Mesendoderm (in vitro differentiated cells): ENCODE data around the gene FASTK.

Experiments used
- DNase-seq: peaks from one replicate; pipeline ENCODE4 v3.0.0; 2013
- H2AK5ac ChIP-seq: 2 replicates; pipeline ENCODE4 v1.6.1; 2013; ENCODE audit warnings: low read length, inconsistent platforms
- H2BK120ac ChIP-seq: 2 replicates; pipeline ENCODE4 v1.6.1; 2013; ENCODE audit warnings: low read depth, mild to moderate bottlenecking, low read length, moderate library complexity, mixed read lengths
- H2BK15ac ChIP-seq: replicated peaks from 2 replicates; pipeline ENCODE4 v1.6.1; 2013; ENCODE audit warnings: low read depth, mild to moderate bottlenecking, moderate library complexity
- H2BK5ac ChIP-seq: 2 replicates; pipeline ENCODE4 v1.6.1; 2013; ENCODE audit warnings: low read length, inconsistent platforms
- H3K18ac ChIP-seq: 2 replicates; pipeline ENCODE4 v1.6.1; 2013; ENCODE audit warnings: mild to moderate bottlenecking, low read length, mixed read lengths
- H3K23ac ChIP-seq: one replicate; pipeline ENCODE4 v1.6.1; 2013; ENCODE audit warnings: low read length
- H3K27ac ChIP-seq: 2 replicates; pipeline ENCODE4 v1.5.1; 2013; ENCODE audit warnings: low read depth, mild to moderate bottlenecking, inconsistent platforms, low read length, moderate library complexity
- H3K27me3 ChIP-seq: 2 replicates; pipeline ENCODE4 v1.6.1; 2013; ENCODE audit warnings: low read length, control low read depth, mild to moderate bottlenecking, inconsistent platforms; ENCODE audit not compliant: insufficient read depth, poor library complexity
- H3K36me3 ChIP-seq: 2 replicates; pipeline ENCODE4 v1.6.1; 2013; ENCODE audit warnings: low read length, inconsistent platforms; ENCODE audit not compliant: control insufficient read depth, insufficient read depth
- H3K4ac ChIP-seq: one replicate; pipeline ENCODE4 v1.6.1; 2013; ENCODE audit warnings: low read depth, mild to moderate bottlenecking, low read length, moderate library complexity
- H3K4me1 ChIP-seq: 2 replicates; pipeline ENCODE4 v1.6.1; 2013; ENCODE audit warnings: low read depth, low read length, inconsistent platforms; ENCODE audit not compliant: control insufficient read depth
- H3K4me2 ChIP-seq: 2 replicates; pipeline ENCODE4 v1.6.1; 2013; ENCODE audit warnings: low read length
- H3K4me3 ChIP-seq: 2 replicates; pipeline ENCODE4 v1.5.1; 2013; ENCODE audit warnings: mild to moderate bottlenecking, low read length
- H3K56ac ChIP-seq: one replicate; pipeline ENCODE4 v1.6.1; 2013; ENCODE audit warnings: low read length
- H3K79me1 ChIP-seq: 2 replicates; pipeline ENCODE4 v1.6.1; 2013; ENCODE audit warnings: low read length, inconsistent platforms
- H3K79me2 ChIP-seq: 2 replicates; pipeline ENCODE4 v1.6.1; 2013; ENCODE audit warnings: mild to moderate bottlenecking, low read length; ENCODE audit not compliant: control insufficient read depth, insufficient read depth
- H3K9ac ChIP-seq: 2 replicates; pipeline ENCODE4 v1.6.1; 2013; ENCODE audit warnings: low read length, inconsistent platforms
- H4K5ac ChIP-seq: one replicate; pipeline ENCODE4 v1.6.1; 2013; ENCODE audit warnings: low read length
- H4K8ac ChIP-seq: one replicate; pipeline ENCODE4 v1.6.1; 2013; ENCODE audit warnings: low read depth, mild to moderate bottlenecking, control low read depth, low read length, moderate library complexity
- WGBS: extraction: QIAGEN DNeasy Blood & Tissue Kit; methylation state at CpG from one replicate; pipeline ENCODE4 v1.1.7; 2013; ENCODE audit warnings: low lambda C conversion rate, missing lambda C conversion rate; ENCODE audit not compliant: insufficient coverage; ENCODE audit errors: extremely low coverage; 5-methylcytosine and 5-hydroxymethylcytosine counted together

Gene FASTK

DNA sequence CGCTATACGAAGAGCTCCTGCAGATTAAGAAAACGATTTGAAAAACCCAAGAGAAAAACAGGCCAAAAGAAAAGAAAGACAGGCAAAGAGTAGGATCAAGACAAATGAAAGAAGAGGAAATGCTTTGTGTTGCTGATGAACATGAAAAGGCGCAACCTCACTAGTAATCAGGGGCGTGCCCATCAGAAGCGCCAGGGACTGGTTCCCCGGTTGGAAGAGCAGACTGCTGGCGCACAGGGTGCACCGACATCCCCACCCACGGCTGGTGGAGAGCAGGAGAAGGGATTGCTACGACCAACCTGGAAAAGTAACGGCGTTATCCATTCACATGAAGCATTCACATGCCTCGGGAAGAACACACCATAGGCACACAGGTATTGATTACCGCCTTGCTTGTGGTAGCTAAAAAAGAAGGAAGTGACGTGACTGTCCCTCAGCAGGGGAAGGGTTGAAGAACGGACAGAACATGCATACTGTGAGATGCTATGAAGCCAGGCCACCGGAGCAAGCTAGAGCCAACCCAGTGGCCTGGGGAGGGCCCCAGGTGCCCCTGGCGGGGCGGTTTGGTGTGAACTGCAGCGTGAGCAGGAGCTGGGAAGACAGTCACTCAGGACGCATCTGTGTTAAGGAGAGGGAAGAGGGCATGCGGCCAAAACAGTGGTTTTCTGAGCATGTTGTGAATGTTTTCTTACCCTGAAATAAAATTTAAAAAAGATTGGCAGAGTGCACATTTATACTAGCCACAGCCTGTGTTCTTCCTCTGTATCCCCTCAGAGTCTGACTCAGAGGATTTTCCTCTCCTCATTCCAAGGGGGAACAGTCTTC, 24.0 kb upstream of the FASTK start:
- Histone ChIP-seq H3K27ac (no peak overlapping the region), H2BK15ac (no peak overlapping the region), H3K56ac (peak overlapping the region; percentile 56), H4K5ac (no peak overlapping the region), H2BK5ac (no peak overlapping the region), H3K4me1 (peaks cover 3% of the 10 kb centered on the region), H3K79me1 (peaks cover 4% of the 10 kb centered on the region), H2BK120ac (no peak overlapping the region), H3K4ac (no peak overlapping the region), H4K8ac (no peak overlapping the region), H3K79me2 (peaks cover 2% of the 10 kb centered on the region), H3K9ac (no peak overlapping the region), H3K27me3 (no peaks in the 10 kb centered on the region), H3K4me2 (no peak overlapping the region), H3K23ac (no peak overlapping the region), H3K36me3 (no peaks in the 10 kb centered on the region), H3K4me3 (no peak overlapping the region), H2AK5ac (no peak overlapping the region), H3K18ac (no peak overlapping the region)
- peak; percentile 43 for DNase-seq
- no CpG with 5 or more reads among the region's 23 CpGs for WGBS

- no CpG with 5 or more reads among the region's 12 CpGs for WGBS
- Histone ChIP-seq H2BK120ac (no peak overlapping the region), H3K18ac (no peak overlapping the region)
Observed at GRCh38 chr7:151103973-151104372, 23.4 kb upstream of the FASTK start.

GRCh38 chr7:151102991-151103390, 22.4 kb upstream of the FASTK start:
- Histone ChIP-seq H3K4me2 (no peak overlapping the region), H2BK120ac (no peak overlapping the region), H3K56ac (no peak overlapping the region), H3K4ac (no peak overlapping the region), H3K79me1 (peaks cover 6% of the 10 kb centered on the region), H3K9ac (no peak overlapping the region), H3K23ac (no peak overlapping the region), H3K18ac (no peak overlapping the region), H3K4me3 (no peak overlapping the region), H3K27me3 (no peaks in the 10 kb centered on the region), H3K79me2 (peaks cover 2% of the 10 kb centered on the region), H2BK15ac (no peak overlapping the region), H4K5ac (no peak overlapping the region), H3K4me1 (peaks cover 3% of the 10 kb centered on the region), H3K36me3 (no peaks in the 10 kb centered on the region), H2BK5ac (no peak overlapping the region), H3K27ac (no peak overlapping the region), H2AK5ac (no peak overlapping the region), H4K8ac (no peak overlapping the region)
- no CpG with 5 or more reads among the region's 3 CpGs for WGBS
- DNase-seq: no peak

More at GRCh38 chr7:151103973-151104372, 23.4 kb upstream of the FASTK start:
- no peak for DNase-seq
- Histone ChIP-seq H2BK5ac (no peak overlapping the region), H3K9ac (no peak overlapping the region), H3K4me3 (no peak overlapping the region), H3K4me1 (peaks cover 3% of the 10 kb centered on the region), H2AK5ac (no peak overlapping the region), H3K4ac (no peak overlapping the region), H3K23ac (no peak overlapping the region), H4K5ac (no peak overlapping the region), H3K4me2 (no peak overlapping the region), H2BK15ac (no peak overlapping the region), H3K36me3 (no peaks in the 10 kb centered on the region), H3K79me2 (peaks cover 2% of the 10 kb centered on the region), H3K56ac (no peak overlapping the region), H3K27ac (no peak overlapping the region), H3K27me3 (no peaks in the 10 kb centered on the region), H4K8ac (no peak overlapping the region), H3K79me1 (peaks cover 6% of the 10 kb centered on the region)

GRCh38 chr7:151101621-151102396, 21.2 kb upstream of the FASTK start:
- H3K4me1 ChIP-seq: peaks cover 3% of the 10 kb centered on the region
- H4K8ac ChIP-seq: no peak overlapping the region
- no peak overlapping the region for H2BK120ac ChIP-seq
- no peak for DNase-seq
- no peak overlapping the region for H3K56ac ChIP-seq
- no peak overlapping the region for H2AK5ac ChIP-seq
- H3K9ac ChIP-seq: no peak overlapping the region
- peaks cover 2% of the 10 kb centered on the region for H3K79me2 ChIP-seq
- H3K27ac ChIP-seq: no peak overlapping the region
- no peak overlapping the region for H3K4me2 ChIP-seq
- H3K79me1 ChIP-seq: peaks cover 6% of the 10 kb centered on the region
- no peak overlapping the region for H3K4me3 ChIP-seq
- H2BK15ac ChIP-seq: no peak overlapping the region
- H3K23ac ChIP-seq: no peak overlapping the region
- H3K27me3 ChIP-seq: no peaks in the 10 kb centered on the region
- H3K18ac ChIP-seq: no peak overlapping the region
- WGBS: no CpG with 5 or more reads among the region's 24 CpGs
- H4K5ac ChIP-seq: no peak overlapping the region
- H2BK5ac ChIP-seq: no peak overlapping the region
- no peaks in the 10 kb centered on the region for H3K36me3 ChIP-seq
- no peak overlapping the region for H3K4ac ChIP-seq

GRCh38 chr7:151100921-151101320, 20.3 kb upstream of the FASTK start:
- Histone ChIP-seq H3K9ac (no peak overlapping the region), H3K27me3 (no peaks in the 10 kb centered on the region), H3K4me3 (no peak overlapping the region), H3K27ac (no peak overlapping the region), H3K4ac (no peak overlapping the region), H3K4me2 (no peak overlapping the region), H3K79me1 (peaks cover 9% of the 10 kb centered on the region), H3K18ac (no peak overlapping the region), H3K79me2 (peaks cover 2% of the 10 kb centered on the region), H3K36me3 (no peaks in the 10 kb centered on the region), H2BK120ac (no peak overlapping the region), H3K4me1 (peaks cover 3% of the 10 kb centered on the region), H3K56ac (no peak overlapping the region), H4K8ac (no peak overlapping the region), H3K23ac (no peak overlapping the region), H2AK5ac (no peak overlapping the region), H2BK5ac (no peak overlapping the region), H2BK15ac (no peak overlapping the region), H4K5ac (no peak overlapping the region)
- no CpG with 5 or more reads among the region's 10 CpGs for WGBS
- DNase-seq: no peak
